Posterior cingulate gyrus (tissue), 11 donors: ENCODE results near the gene CIC.

ENCODE experiments used
- DNase-seq, 10 donors: peaks; one replicate each; pipeline versions ENCODE4 v3.0.0 to v3.0.0-alpha.2; 2020 to 2021; ENCODE audit warnings: mixed read lengths in 3 of 10
- intact Hi-C: fragments of 100-400 bp; cut with DNase I; formaldehyde crosslinking; loops from one replicate; pipeline ENCODE4 v1.15.1; 2023

Gene CIC

GRCh38 chr19:42284591-42285341 lies 15.7 kb downstream of the CIC start:
- intact Hi-C loops = loop anchor here (2.0 kb wide), 1 partner anchor 40 kb away; the partner anchor contains the start of gene MEGF8
- DNase-seq = peak in 1 of 10 donors; percentile 84

- intact Hi-C loops = loop anchor here (2.0 kb wide), 1 partner anchor 39 kb away; the partner anchor contains the start of gene MEGF8
- no peak for DNase-seq
Measured at GRCh38 chr19:42285541-42285941, 16.5 kb downstream of the CIC start.

GRCh38 chr19:42285988-42286348 lies 16.9 kb downstream of the CIC start:
- DNase-seq = peak in 1 of 10 donors; percentile 50
- intact Hi-C loops = loop anchor here (2.0 kb wide), 1 partner anchor 39 kb away; the partner anchor contains the start of gene MEGF8

- DNase-seq = peak in 2 of 10 donors; percentile 64 to 80
- intact Hi-C loops = no loop called here
Measured at GRCh38 chr19:42286349-42287016, 17.4 kb downstream of the CIC start.

- peak in 2 of 10 donors; percentile 66 to 76 for DNase-seq
- intact Hi-C loops = no loop called here
Measured at GRCh38 chr19:42287017-42287826, 18.2 kb downstream of the CIC start.

- DNase-seq = peak in 2 of 10 donors; percentile 55 to 58
- intact Hi-C loops = no loop called here
Measured at GRCh38 chr19:42287827-42288107, 18.7 kb downstream of the CIC start.

- peak in 1 of 10 donors; percentile 39 for DNase-seq
- intact Hi-C loops = no loop called here
Measured at GRCh38 chr19:42288387-42288786, 19.3 kb downstream of the CIC start.

GRCh38 chr19:42288881-42289555 lies 20.0 kb downstream of the CIC start:
- peak in 2 of 10 donors; percentile 62 to 74 for DNase-seq
- intact Hi-C loops = no loop called here

GRCh38 chr19:42289556-42290041 lies 20.5 kb downstream of the CIC start:
- DNase-seq = peak in 1 of 10 donors; percentile 45
- intact Hi-C loops = no loop called here

- intact Hi-C loops = no loop called here
- peak in 1 of 10 donors; percentile 62 for DNase-seq
Measured at GRCh38 chr19:42290136-42290522, 21.1 kb downstream of the CIC start.

GRCh38 chr19:42290523-42291434 lies 21.7 kb downstream of the CIC start:
- intact Hi-C loops = no loop called here
- DNase-seq = peak in 3 of 10 donors; percentile 62 to 86 (median 66)

- intact Hi-C loops = no loop called here
- peak in 2 of 10 donors; percentile 8 to 84 for DNase-seq
Measured at GRCh38 chr19:42291435-42291810, 22.4 kb downstream of the CIC start.

GRCh38 chr19:42292042-42292960 lies 23.2 kb downstream of the CIC start:
- no peak for DNase-seq
- intact Hi-C loops = no loop called here

- intact Hi-C loops = no loop called here
Measured at GRCh38 chr19:42292963-42293362, 23.9 kb downstream of the CIC start.

GRCh38 chr19:42293540-42293939 lies 24.5 kb downstream of the CIC start:
- peak in 2 of 10 donors; percentile 8 to 84 for DNase-seq
- intact Hi-C loops = no loop called here

More at GRCh38 chr19:42292963-42293362, 23.9 kb downstream of the CIC start:
- DNase-seq = no peak

GRCh38 chr19:42293948-42294347 lies 24.9 kb downstream of the CIC start:
- intact Hi-C loops = no loop called here
- DNase-seq = no peak

GRCh38 chr19:42294471-42295137 lies 25.6 kb downstream of the CIC start:
- intact Hi-C loops = loop anchor here (5.0 kb wide), 1 partner anchor 47 kb away; no protein-coding TSS in a partner anchor
- peak in 1 of 10 donors; percentile 49 for DNase-seq
